ENCODE data around the gene WWTR1.

DNA sequence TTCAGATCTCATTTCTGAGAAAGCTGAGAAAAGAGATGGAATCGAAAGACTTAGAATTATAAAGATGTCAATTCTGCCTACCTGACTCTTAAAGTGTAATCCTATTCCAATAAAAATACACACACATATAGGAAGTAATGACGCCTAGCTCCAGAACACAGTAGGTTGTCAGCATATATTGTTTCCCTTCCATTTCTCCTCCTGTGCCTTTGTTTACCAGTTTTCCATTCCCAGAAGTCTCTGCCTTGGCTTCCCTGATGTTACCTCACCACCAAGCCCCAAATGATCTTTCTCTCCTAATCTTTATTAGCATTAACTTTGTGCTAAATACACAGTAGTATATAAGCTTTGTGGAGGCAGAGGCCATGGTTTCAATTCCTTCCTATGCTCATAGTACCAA is 143.4 kb downstream of the WWTR1 start:
- TF ChIP-seq POLR2AphosphoS5 (IDR thresholded peaks at IDR 0.05; ENCODE audit: low read depth, low read length), result no peak
- TF ChIP-seq, protein P1, sequence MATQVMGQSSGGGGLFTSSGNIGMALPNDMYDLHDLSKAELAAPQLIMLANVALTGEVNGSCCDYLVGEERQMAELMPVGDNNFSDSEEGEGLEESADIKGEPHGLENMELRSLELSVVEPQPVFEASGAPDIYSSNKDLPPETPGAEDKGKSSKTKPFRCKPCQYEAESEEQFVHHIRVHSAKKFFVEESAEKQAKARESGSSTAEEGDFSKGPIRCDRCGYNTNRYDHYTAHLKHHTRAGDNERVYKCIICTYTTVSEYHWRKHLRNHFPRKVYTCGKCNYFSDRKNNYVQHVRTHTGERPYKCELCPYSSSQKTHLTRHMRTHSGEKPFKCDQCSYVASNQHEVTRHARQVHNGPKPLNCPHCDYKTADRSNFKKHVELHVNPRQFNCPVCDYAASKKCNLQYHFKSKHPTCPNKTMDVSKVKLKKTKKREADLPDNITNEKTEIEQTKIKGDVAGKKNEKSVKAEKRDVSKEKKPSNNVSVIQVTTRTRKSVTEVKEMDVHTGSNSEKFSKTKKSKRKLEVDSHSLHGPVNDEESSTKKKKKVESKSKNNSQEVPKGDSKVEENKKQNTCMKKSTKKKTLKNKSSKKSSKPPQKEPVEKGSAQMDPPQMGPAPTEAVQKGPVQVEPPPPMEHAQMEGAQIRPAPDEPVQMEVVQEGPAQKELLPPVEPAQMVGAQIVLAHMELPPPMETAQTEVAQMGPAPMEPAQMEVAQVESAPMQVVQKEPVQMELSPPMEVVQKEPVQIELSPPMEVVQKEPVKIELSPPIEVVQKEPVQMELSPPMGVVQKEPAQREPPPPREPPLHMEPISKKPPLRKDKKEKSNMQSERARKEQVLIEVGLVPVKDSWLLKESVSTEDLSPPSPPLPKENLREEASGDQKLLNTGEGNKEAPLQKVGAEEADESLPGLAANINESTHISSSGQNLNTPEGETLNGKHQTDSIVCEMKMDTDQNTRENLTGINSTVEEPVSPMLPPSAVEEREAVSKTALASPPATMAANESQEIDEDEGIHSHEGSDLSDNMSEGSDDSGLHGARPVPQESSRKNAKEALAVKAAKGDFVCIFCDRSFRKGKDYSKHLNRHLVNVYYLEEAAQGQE (IDR thresholded peaks at IDR 0.05; ENCODE audit: insufficient read depth in 1 of 2, low read depth in 2 of 2, low read length in 2 of 2), result no peak
- no peak for TF ChIP-seq TAF1 (IDR thresholded peaks at IDR 0.05; ENCODE audit: borderline replicate concordance, insufficient read depth, low read length)
- no peak for TF ChIP-seq SIN3A (IDR thresholded peaks at IDR 0.05; ENCODE audit: borderline replicate concordance, insufficient read depth, low read length)

Data from PFSK-1 (cell line).